Fibroblast of the aortic adventitia (primary cell): Measurements from ENCODE around the gene ANKRD10. TPM values are rescaled to one million over a fixed set of nuclear protein-coding genes. Genes with fewer than 3 reads are reported as not detected.

Experiments
- DNase-seq: peaks from one replicate; pipeline ENCODE4 v3.0.0-alpha.2; 2010; ENCODE audit warnings: low read depth
- H3K4me3 ChIP-seq: 2 replicates; pipeline ENCODE4 v1.5.1; 2011; ENCODE audit warnings: low read depth, mild to moderate bottlenecking, control low read depth, low read length, moderate library complexity
- CTCF ChIP-seq: IDR thresholded peaks from 2 replicates; pipeline ENCODE4 v1.5.1; 2011; ENCODE audit warnings: mild to moderate bottlenecking, low read length, control low read depth, inconsistent platforms; ENCODE audit not compliant: insufficient read depth
- total RNA-seq: library from RNA; depleted of rRNA; stranded (reverse); fragments of >200 nt; gene quantifications from 2 replicates; pipeline ENCODE4 v1.2.3, GENCODE V29; 2012; ENCODE audit warnings: low replicate concordance

ANKRD10 gene
- total RNA-seq, 1 donor, result 76.5 TPM

- H3K4me3 ChIP-seq, result peak overlapping the region; percentile 99
- TF ChIP-seq CTCF, result no peak
- DNase-seq, result no peak
Measured at GRCh38 chr13:110914081-110914330, 863 bp downstream of the ANKRD10 start.

- TF ChIP-seq CTCF, result no peak
- DNase-seq, result peak; percentile 23
- H3K4me3 ChIP-seq, result peak overlapping the region; percentile 99
Measured at GRCh38 chr13:110913322-110914080, 1.4 kb downstream of the ANKRD10 start.

- H3K4me3 ChIP-seq, result peak overlapping the region; percentile 99
- peak; percentile 88 for DNase-seq
- TF ChIP-seq CTCF, result no peak
Measured at GRCh38 chr13:110912651-110913051, 2.2 kb downstream of the ANKRD10 start.

- no peak for DNase-seq
- peak overlapping the region; percentile 99 for H3K4me3 ChIP-seq
- no peak for TF ChIP-seq CTCF
Measured at GRCh38 chr13:110911880-110912279, 3.0 kb downstream of the ANKRD10 start.

GRCh38 chr13:110910013-110910890, 4.6 kb downstream of the ANKRD10 start:
- DNase-seq, result no peak
- TF ChIP-seq CTCF, result no peak
- H3K4me3 ChIP-seq, result no peak overlapping the region

GRCh38 chr13:110907951-110908898, 6.6 kb downstream of the ANKRD10 start:
- no peak for TF ChIP-seq CTCF
- DNase-seq, result peak; percentile 35
- no peak overlapping the region for H3K4me3 ChIP-seq
